ENCODE data around the gene NOL4L. TPM values are rescaled to one million over a fixed set of nuclear protein-coding genes. Genes with fewer than 3 reads are reported as not detected.

Gene NOL4L
- total and polyA plus RNA-seq, 7 donors, result 0.61 to 2.7 (median 1.3) TPM

DNA sequence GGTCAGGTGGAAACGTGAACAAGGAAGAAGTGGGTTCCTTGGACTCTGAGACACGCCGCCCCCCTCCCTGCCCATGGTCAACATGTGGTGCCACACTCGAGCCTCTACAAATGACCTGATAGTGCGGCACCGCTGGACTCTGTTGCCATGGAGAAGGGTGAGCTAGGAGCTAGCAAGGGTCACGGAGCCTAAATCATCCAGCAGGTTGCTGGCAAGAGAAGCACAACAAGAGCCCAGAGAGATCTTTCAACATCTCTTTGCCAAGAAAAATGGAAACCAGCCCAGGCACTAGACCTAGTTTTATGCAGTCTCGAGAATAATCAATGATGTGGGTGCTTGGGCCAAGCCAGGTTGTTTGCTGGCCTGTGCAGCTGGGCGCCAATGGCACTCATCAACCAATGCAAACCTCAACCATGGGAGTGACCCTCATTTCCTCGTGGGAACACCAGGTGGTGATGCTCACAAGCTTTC lies 69.5 kb downstream of the NOL4L start:
- no peaks in the 10 kb centered on the region for H3K4me1 ChIP-seq
- DNase-seq (no peak), ATAC-seq (no peak)
- 87 to 89% (median 88%) methylated on average over 10 of the region's 10 CpGs for WGBS, 3 donors
- no peaks in the 10 kb centered on the region for H3K36me3 ChIP-seq (ENCODE audit: insufficient read depth in 1 of 2, low read depth in 1 of 2)
- H3K27ac ChIP-seq, result no peak overlapping the region
- H3K4me3 ChIP-seq, result no peak overlapping the region
- H3K27me3 ChIP-seq (ENCODE audit: insufficient read depth in 3 of 3, low read length in 2 of 3), result no peaks in the 10 kb centered on the region
- no peaks in the 10 kb centered on the region for H3K9me3 ChIP-seq
- TF ChIP-seq, protein P1, sequence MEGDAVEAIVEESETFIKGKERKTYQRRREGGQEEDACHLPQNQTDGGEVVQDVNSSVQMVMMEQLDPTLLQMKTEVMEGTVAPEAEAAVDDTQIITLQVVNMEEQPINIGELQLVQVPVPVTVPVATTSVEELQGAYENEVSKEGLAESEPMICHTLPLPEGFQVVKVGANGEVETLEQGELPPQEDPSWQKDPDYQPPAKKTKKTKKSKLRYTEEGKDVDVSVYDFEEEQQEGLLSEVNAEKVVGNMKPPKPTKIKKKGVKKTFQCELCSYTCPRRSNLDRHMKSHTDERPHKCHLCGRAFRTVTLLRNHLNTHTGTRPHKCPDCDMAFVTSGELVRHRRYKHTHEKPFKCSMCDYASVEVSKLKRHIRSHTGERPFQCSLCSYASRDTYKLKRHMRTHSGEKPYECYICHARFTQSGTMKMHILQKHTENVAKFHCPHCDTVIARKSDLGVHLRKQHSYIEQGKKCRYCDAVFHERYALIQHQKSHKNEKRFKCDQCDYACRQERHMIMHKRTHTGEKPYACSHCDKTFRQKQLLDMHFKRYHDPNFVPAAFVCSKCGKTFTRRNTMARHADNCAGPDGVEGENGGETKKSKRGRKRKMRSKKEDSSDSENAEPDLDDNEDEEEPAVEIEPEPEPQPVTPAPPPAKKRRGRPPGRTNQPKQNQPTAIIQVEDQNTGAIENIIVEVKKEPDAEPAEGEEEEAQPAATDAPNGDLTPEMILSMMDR (IDR thresholded peaks at IDR 0.05), result no peak
- intact Hi-C loops (cut with DNase I), result no loop called here

DNA sequence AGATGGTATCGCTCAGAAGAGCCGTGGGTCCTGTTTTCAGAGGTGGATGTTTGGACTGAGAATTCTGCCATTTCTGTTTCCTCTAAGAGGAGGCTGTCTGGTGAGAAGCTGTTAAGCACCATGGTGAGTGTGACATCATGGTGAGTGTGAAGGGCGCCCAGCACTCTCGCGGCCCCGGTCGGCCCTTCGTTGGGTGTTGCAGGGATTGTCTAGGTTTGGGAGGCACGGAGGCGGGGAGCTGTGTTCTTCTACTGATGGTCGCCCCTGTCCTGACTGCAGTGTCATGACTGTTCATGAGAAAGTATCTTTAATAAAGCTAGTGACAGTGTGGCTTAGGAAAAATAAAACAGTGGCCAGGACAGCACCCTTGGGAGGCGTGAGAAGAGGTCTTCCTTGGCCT lies 70.4 kb downstream of the NOL4L start:
- no peak for ATAC-seq
- intact Hi-C loops (cut with DNase I), result no loop called here
- Histone ChIP-seq H3K4me3 (no peak overlapping the region), H3K4me1 (no peaks in the 10 kb centered on the region), H3K27ac (no peak overlapping the region), H3K9me3 (no peaks in the 10 kb centered on the region), H3K27me3 (ENCODE audit: insufficient read depth in 3 of 3, low read length in 2 of 3) (no peaks in the 10 kb centered on the region), H3K36me3 (ENCODE audit: insufficient read depth in 1 of 2, low read depth in 1 of 2) (no peaks in the 10 kb centered on the region)
- WGBS, 3 donors, result 91 to 94% (median 94%) methylated on average over 12 of the region's 12 CpGs
- DNase-seq, result no peak
- TF ChIP-seq, protein P1 (IDR thresholded peaks at IDR 0.05), result no peak

DNA sequence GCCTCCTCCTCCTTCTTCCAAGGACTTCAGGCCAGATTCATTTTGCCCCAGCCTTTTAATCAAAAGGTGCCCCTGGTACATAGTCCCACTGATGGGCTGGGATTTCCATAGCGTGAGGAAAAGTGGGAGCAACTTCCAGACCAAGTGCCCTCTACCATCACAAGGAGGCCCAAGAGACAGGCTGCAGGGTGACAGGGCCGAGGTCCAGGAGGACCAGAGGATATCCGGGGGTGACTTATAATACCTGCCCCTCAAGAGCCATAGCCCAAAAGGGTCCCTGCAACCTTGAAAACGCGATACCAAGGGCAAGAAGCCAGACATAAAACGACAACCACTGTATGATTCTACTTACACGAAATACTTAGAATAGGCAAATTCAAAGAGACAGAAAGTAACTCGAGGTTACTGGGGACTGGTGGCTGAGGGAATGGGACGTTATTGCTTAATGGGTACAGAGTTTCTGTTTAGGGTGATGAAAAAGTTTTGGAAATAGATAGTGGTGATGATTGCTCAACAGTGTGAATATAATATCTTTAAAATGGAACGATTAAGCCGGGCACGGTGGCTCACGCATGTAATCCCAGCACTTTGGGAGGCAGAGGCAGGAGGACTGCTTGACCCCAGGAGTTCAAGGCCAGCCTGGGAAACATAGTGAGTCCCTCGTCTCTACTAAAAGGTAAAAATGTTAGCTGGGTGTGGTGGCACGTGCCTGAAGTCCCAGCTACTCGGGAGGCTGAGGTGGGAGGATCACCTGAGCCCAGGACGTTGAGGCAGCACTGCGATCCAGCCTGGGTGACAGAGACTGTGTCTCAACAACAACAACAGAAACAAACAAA lies 71.9 kb downstream of the NOL4L start:
- WGBS, 3 donors, result 83 to 86% (median 83%) methylated on average over 18 of the region's 18 CpGs

DNA sequence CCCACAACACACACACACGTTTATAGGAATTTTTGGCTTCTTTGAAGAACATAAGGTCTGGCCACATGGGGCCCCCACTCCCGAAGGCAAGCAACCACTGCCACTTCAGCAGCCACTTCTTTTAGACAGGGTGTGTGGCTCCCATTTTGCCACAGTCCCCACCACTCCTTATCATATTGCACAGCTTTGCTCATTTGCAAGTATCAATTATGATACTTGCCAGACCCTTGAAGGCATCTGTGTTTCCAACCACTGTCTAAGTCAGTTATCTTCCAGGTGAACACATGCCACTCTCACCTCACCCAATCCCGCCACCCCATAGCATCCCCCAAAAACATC lies 73.1 kb downstream of the NOL4L start:
- WGBS, 3 donors, result 78 to 95% (median 84%) methylated on average over 3 of the region's 3 CpGs

More for the DNA sequence above, 71.9 kb downstream of the NOL4L start:
- no peaks in the 10 kb centered on the region for H3K36me3 ChIP-seq (ENCODE audit: insufficient read depth in 1 of 2, low read depth in 1 of 2)
- ATAC-seq (no peak), DNase-seq (no peak)
- intact Hi-C loops (cut with DNase I), result no loop called here
- H3K27me3 ChIP-seq (ENCODE audit: insufficient read depth in 3 of 3, low read length in 2 of 3), result no peaks in the 10 kb centered on the region
- TF ChIP-seq, protein P1 (IDR thresholded peaks at IDR 0.05), result no peak
- no peaks in the 10 kb centered on the region for H3K9me3 ChIP-seq
- no peak overlapping the region for H3K27ac ChIP-seq
- H3K4me1 ChIP-seq, result no peaks in the 10 kb centered on the region
- no peak overlapping the region for H3K4me3 ChIP-seq

More for the DNA sequence above, 73.1 kb downstream of the NOL4L start:
- TF ChIP-seq, protein P1 (IDR thresholded peaks at IDR 0.05), result no peak
- ATAC-seq (no peak), DNase-seq (no peak)
- no peaks in the 10 kb centered on the region for H3K36me3 ChIP-seq (ENCODE audit: insufficient read depth in 1 of 2, low read depth in 1 of 2)
- H3K4me3 ChIP-seq, result no peak overlapping the region
- intact Hi-C loops (cut with DNase I), result no loop called here
- no peaks in the 10 kb centered on the region for H3K9me3 ChIP-seq
- no peak overlapping the region for H3K27ac ChIP-seq
- no peaks in the 10 kb centered on the region for H3K27me3 ChIP-seq (ENCODE audit: insufficient read depth in 3 of 3, low read length in 2 of 3)
- no peaks in the 10 kb centered on the region for H3K4me1 ChIP-seq
